Gastroesophageal sphincter (tissue), 4 donors: ENCODE results near the gene THAP12. TPM values are rescaled to one million over a fixed set of nuclear protein-coding genes. Genes with fewer than 3 reads are reported as not detected.

ENCODE experiments used
- ATAC-seq: fragments of 150-250 bp; one replicate; pipeline ENCODE4 v1.9.1; 2016; ENCODE audit warnings: mild to moderate bottlenecking, moderate library complexity
- H3K27ac ChIP-seq, 4 donors: fragments of 200-600 bp; sonication (generic) in 3 of 4; 1 replicate in 3 of 4; 2 replicates in 1 of 4; pipeline ENCODE4 v1.5.1; 2016 to 2019
- H3K27me3 ChIP-seq: fragments of 200-600 bp; sonication (generic); one replicate; pipeline ENCODE4 v1.5.1; 2019
- H3K36me3 ChIP-seq, 2 donors: fragments of 200-600 bp; sonication (generic); one replicate each; pipeline ENCODE4 v1.5.1; 2019; ENCODE audit warnings: control low read depth in 1 of 2
- H3K4me1 ChIP-seq, 3 donors: fragments of 200-600 bp; sonication (generic); 1 replicate in 2 of 3; 2 replicates in 1 of 3; pipeline ENCODE4 v1.5.1; 2016 to 2019; ENCODE audit warnings: control low read depth in 2 of 3
- H3K4me3 ChIP-seq, 2 donors: fragments of 200-600 bp; sonication (generic); one replicate each; pipeline ENCODE4 v1.5.1; 2019; ENCODE audit warnings: mild to moderate bottlenecking in 1 of 2, moderate library complexity in 1 of 2
- H3K9me3 ChIP-seq, 3 donors: fragments of 200-600 bp; sonication (generic); one replicate each; pipeline ENCODE4 v1.5.1; 2017 to 2019; ENCODE audit warnings: control low read depth in 2 of 3
- CTCF ChIP-seq, 4 experiments: fragments of 200-600 bp in 2 of 4; fragments of 450-650 bp in 2 of 4; sonication (generic) in 1 of 4; IDR thresholded peaks; one replicate each; pipeline ENCODE4 v1.5.1; 2017 to 2019; ENCODE audit warnings: antibody characterized with exemption in 4 of 4, mild to moderate bottlenecking in 2 of 4, moderate library complexity in 2 of 4
- EP300 ChIP-seq: sonication (generic); formaldehyde crosslinking; IDR thresholded peaks from one replicate; pipeline ENCODE4 v1.6.1; 2017; ENCODE audit warnings: antibody characterized with exemption, mild to moderate bottlenecking
- POLR2A ChIP-seq, 2 donors: fragments of 450-650 bp; IDR thresholded peaks; one replicate each; pipeline ENCODE4 v1.6.1; 2017; ENCODE audit warnings: antibody characterized with exemption in 2 of 2, mild to moderate bottlenecking in 2 of 2, moderate library complexity in 1 of 2
- POLR2AphosphoS5 ChIP-seq: sonication (generic); formaldehyde crosslinking; IDR thresholded peaks from one replicate; pipeline ENCODE4 v1.6.1; 2017; ENCODE audit warnings: antibody characterized with exemption
- WGBS, 2 donors: methylation state at CpG; one replicate each; pipeline ENCODE4 v1.1.5; 2018; ENCODE audit warnings: low coverage in 1 of 2; 5-methylcytosine and 5-hydroxymethylcytosine counted together
- total RNA-seq, 4 donors: library from RNA; depleted of rRNA; stranded (reverse); fragments of >200 nt; gene quantifications; one replicate each; pipeline ENCODE4 v1.1.0, GENCODE V29; 2016

THAP12 gene
- total RNA-seq, 4 donors from 2014 or later, result 20.7 to 38.6 (median 32.6) TPM

GRCh38 chr11:76397383-76397782, 16.5 kb upstream of the THAP12 start:
- Histone ChIP-seq H3K27me3 (no peaks in the 10 kb centered on the region), H3K27ac (no peak overlapping the region), H3K4me1 (no peaks in the 10 kb centered on the region), H3K4me3 (no peak overlapping the region), H3K9me3 (no peaks in the 10 kb centered on the region), H3K36me3 (no peaks in the 10 kb centered on the region)
- TF ChIP-seq POLR2AphosphoS5 (no peak), EP300 (no peak), CTCF (IDR thresholded peaks at IDR 0.05) (no peak), POLR2A (IDR thresholded peaks at IDR 0.05) (no peak)
- no peak for ATAC-seq
- 81 to 92% methylated on average over 3 of the region's 3 CpGs for WGBS, 2 donors

DNA sequence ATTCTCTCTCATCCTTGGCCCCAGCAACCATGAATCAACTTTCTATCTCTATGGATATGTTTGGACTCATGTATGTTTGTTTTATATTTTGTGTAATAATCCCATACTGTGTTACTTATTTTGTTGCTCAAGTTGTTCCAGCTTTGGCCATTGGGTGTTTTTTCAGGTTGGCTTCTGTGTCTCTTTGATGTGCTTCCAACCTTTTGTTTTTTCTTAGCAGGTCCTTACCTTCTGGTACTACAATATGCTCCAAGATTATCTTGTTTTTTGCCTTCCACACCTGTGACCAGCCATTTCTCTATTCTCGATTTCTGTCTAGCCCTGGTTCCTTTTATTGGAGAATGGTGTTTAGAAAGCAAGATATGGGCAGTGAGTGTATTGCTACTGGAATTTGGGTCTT, 14.4 kb upstream of the THAP12 start:
- no peak for ATAC-seq
- Histone ChIP-seq H3K36me3 (no peaks in the 10 kb centered on the region), H3K9me3 (no peaks in the 10 kb centered on the region), H3K4me3 (no peak overlapping the region), H3K4me1 (peaks cover 0 to 12% (median 0%) of the 10 kb centered on the region in 3 donors), H3K27ac (no peak overlapping the region), H3K27me3 (no peaks in the 10 kb centered on the region)
- WGBS, 2 donors, result 91 to 100% methylated on average over 1 of the region's 1 CpG
- no peak for TF ChIP-seq EP300
- TF ChIP-seq POLR2AphosphoS5, result no peak
- TF ChIP-seq CTCF (IDR thresholded peaks at IDR 0.05), result no peak
- TF ChIP-seq POLR2A (IDR thresholded peaks at IDR 0.05), result no peak

GRCh38 chr11:76394411-76394810, 13.5 kb upstream of the THAP12 start:
- H3K4me3 ChIP-seq, result no peak overlapping the region
- no peak for ATAC-seq
- peaks cover 0 to 12% (median 0%) of the 10 kb centered on the region in 3 donors for H3K4me1 ChIP-seq
- no peaks in the 10 kb centered on the region for H3K9me3 ChIP-seq
- H3K27ac ChIP-seq, result no peak overlapping the region
- TF ChIP-seq POLR2AphosphoS5, result no peak
- TF ChIP-seq CTCF (IDR thresholded peaks at IDR 0.05), result no peak
- H3K36me3 ChIP-seq, result no peaks in the 10 kb centered on the region
- H3K27me3 ChIP-seq, result no peaks in the 10 kb centered on the region

DNA sequence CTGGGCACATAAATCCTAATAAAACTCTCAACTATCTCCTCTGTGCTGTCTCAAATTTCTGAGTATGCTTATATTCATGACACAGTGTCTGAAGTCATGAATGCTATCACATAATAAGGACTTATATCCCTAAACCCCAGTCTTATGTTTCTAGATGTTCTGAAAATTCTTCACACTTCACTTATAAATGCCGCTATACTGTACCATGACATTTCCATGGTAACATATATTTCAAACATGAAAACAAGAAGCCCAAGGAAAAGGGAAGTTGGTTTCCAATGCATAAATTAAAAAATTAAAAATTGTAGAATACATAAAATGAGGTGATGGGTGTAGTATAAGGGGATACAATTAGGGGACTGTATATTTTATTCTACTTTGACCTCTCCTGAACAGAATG, 11.9 kb upstream of the THAP12 start:
- TF ChIP-seq CTCF (IDR thresholded peaks at IDR 0.05), result no peak
- no peak for ATAC-seq
- Histone ChIP-seq H3K4me1 (peaks cover 0 to 12% (median 0%) of the 10 kb centered on the region in 3 donors), H3K27ac (no peak overlapping the region), H3K4me3 (no peak overlapping the region), H3K9me3 (no peaks in the 10 kb centered on the region), H3K36me3 (no peaks in the 10 kb centered on the region), H3K27me3 (no peaks in the 10 kb centered on the region)
- WGBS, 2 donors, result 87 to 92% methylated on average over 1 of the region's 1 CpG

DNA sequence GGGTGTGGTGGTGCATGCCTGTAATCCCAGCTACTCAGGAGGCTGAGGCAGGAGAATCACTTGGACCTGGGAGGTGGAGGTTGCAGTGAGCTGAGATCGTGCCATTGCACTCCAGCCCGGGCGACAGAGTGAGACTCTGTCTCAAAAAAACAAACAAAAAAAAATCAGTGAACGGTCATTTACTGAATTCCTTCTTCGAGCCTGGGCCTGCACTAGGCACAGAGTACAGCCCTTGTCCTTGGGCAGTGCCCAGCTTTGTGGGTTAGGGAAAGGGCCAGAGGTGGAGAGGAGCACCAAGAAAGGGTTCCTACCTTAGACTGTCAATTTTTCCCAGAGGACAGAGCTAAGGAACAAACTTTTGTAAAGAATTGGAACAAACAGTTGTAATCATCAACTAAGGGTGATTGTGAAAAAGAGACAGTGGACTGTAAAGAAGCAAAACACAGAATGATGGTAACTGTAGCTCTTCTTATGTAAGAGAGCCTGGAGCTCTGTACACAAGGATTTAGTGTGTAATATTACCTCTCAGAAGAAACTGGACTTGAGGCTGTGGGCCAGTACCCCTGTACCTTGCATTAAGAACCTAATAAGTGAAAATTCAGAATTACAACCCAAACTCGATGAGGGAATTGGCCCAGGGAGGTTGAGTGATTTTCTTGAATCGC, 11.0 kb upstream of the THAP12 start:
- Histone ChIP-seq H3K36me3 (no peaks in the 10 kb centered on the region), H3K9me3 (no peaks in the 10 kb centered on the region), H3K27ac (peak overlapping the region in 1 of 4 donors; percentile 32), H3K4me1 (peaks cover 0 to 12% (median 0%) of the 10 kb centered on the region in 3 donors), H3K4me3 (no peak overlapping the region), H3K27me3 (no peaks in the 10 kb centered on the region)
- ATAC-seq, result no peak
- WGBS, 2 donors, result 94 to 100% methylated on average over 2 to 7 of the region's 7 CpGs
- TF ChIP-seq EP300, result no peak
- no peak for TF ChIP-seq POLR2A (IDR thresholded peaks at IDR 0.05)
- TF ChIP-seq POLR2AphosphoS5, result no peak
- no peak for TF ChIP-seq CTCF (IDR thresholded peaks at IDR 0.05)
